ENCODE data around the gene GPC6. TPM values are rescaled to one million over a fixed set of nuclear protein-coding genes. Genes with fewer than 3 reads are reported as not detected.

The GPC6 gene
- polyA plus RNA-seq, 1 of the 3 experiments (the other 2 are of a cell fraction) = 6.7 TPM

DNA sequence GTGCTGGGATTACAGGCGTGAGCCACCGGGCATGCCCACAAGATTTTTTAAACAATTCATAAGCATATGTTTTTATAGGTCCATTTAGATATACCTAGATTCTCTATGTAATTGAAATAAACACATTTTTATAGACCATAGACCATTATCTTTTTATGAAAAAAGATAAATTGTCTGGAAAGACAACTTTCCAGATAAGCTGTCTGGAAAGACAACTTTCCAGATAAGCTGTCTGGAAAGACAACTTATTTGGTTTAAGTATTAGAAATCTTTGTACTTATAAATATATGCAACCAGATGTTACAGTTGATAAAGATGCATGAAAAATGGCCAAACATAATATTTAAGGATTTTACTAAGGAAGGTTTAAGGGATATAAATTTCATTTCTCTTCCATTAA, 538.5 kb downstream of the GPC6 start:
- Histone ChIP-seq H3K4me1 (ENCODE audit: control insufficient read depth in 1 of 2, insufficient read depth in 2 of 2, low read depth in 1 of 2, low read length in 1 of 2) (no peaks in the 10 kb centered on the region), H3K9ac (no peak overlapping the region), H3K27me3 (ENCODE audit: insufficient read depth) (no peaks in the 10 kb centered on the region), H3K4me2 (no peak overlapping the region), H3K36me3 (replicated peaks in 1 of 2; ENCODE audit: control insufficient read depth in 1 of 2, insufficient read depth in 2 of 2, low read length in 1 of 2) (no peaks in the 10 kb centered on the region), H4K20me1 (ENCODE audit: insufficient read depth) (no peaks in the 10 kb centered on the region), H2AFZ (ENCODE audit: low read depth) (no peak overlapping the region), H3K4me3 (ENCODE audit: low read depth in 2 of 2, low read length in 1 of 2) (no peak overlapping the region), H3K9me3 (no peaks in the 10 kb centered on the region), H3K27ac (ENCODE audit: low read depth in 2 of 2, low read length in 1 of 2) (no peak overlapping the region), H3K9me2 (no peaks in the 10 kb centered on the region), H3F3A (replicated peaks; ENCODE audit: insufficient read depth) (no peaks in the 10 kb centered on the region), H3K79me2 (ENCODE audit: insufficient read depth) (no peaks in the 10 kb centered on the region)
- POLR2A ChIA-PET = no interaction called here
- TF ChIP-seq TAF1 (IDR thresholded peaks at IDR 0.05; ENCODE audit: borderline replicate concordance, low read depth, low read length) (no peak), POLR2AphosphoS5 (IDR thresholded peaks at IDR 0.05; ENCODE audit: low read depth, low read length) (no peak), MEF2A (IDR thresholded peaks at IDR 0.05; ENCODE audit: borderline replicate concordance, low read depth) (no peak), REST (IDR thresholded peaks at IDR 0.05; ENCODE audit: low read depth, low read length) (no peak), RCOR1 (IDR thresholded peaks at IDR 0.05; ENCODE audit: low read length) (no peak), CTCF (IDR thresholded peaks at IDR 0.05) (no peak), RFX5 (IDR thresholded peaks at IDR 0.05; ENCODE audit: low read length) (no peak), RAD21 (IDR thresholded peaks at IDR 0.05; ENCODE audit: low read length) (no peak)
- CTCF ChIA-PET = interaction anchor here (1.0 kb wide), 1 partner anchor 97 kb away, joined by 3 read pairs; no protein-coding TSS in a partner anchor
- WGBS (ENCODE audit: low lambda C conversion rate) = 96% methylated on average over 2 of the region's 2 CpGs
- no peak for DNase-seq

GRCh38 chr13:93765811-93766210, 539.2 kb downstream of the GPC6 start:
- Histone ChIP-seq H3K9me2 (no peaks in the 10 kb centered on the region), H4K20me1 (ENCODE audit: insufficient read depth) (no peaks in the 10 kb centered on the region), H3K79me2 (ENCODE audit: insufficient read depth) (no peaks in the 10 kb centered on the region), H3K27me3 (ENCODE audit: insufficient read depth) (no peaks in the 10 kb centered on the region), H3K9me3 (no peaks in the 10 kb centered on the region), H3F3A (replicated peaks; ENCODE audit: insufficient read depth) (no peaks in the 10 kb centered on the region), H3K36me3 (replicated peaks in 1 of 2; ENCODE audit: control insufficient read depth in 1 of 2, insufficient read depth in 2 of 2, low read length in 1 of 2) (no peaks in the 10 kb centered on the region), H3K4me2 (no peak overlapping the region), H2AFZ (ENCODE audit: low read depth) (no peak overlapping the region), H3K9ac (no peak overlapping the region), H3K4me3 (ENCODE audit: low read depth in 2 of 2, low read length in 1 of 2) (no peak overlapping the region), H3K4me1 (ENCODE audit: control insufficient read depth in 1 of 2, insufficient read depth in 2 of 2, low read depth in 1 of 2, low read length in 1 of 2) (no peaks in the 10 kb centered on the region), H3K27ac (ENCODE audit: low read depth in 2 of 2, low read length in 1 of 2) (no peak overlapping the region)
- DNase-seq = no peak
- 100% methylated on average over 1 of the region's 1 CpG for WGBS (ENCODE audit: low lambda C conversion rate)
- ChIA-PET POLR2A (no interaction called here), CTCF (no interaction called here)
- no peak for TF ChIP-seq CHD2 (IDR thresholded peaks at IDR 0.05; ENCODE audit: low read length, partially characterized antibody)
- no peak for TF ChIP-seq YY1 (IDR thresholded peaks at IDR 0.05; ENCODE audit: low read depth)
- TF ChIP-seq, protein P1, sequence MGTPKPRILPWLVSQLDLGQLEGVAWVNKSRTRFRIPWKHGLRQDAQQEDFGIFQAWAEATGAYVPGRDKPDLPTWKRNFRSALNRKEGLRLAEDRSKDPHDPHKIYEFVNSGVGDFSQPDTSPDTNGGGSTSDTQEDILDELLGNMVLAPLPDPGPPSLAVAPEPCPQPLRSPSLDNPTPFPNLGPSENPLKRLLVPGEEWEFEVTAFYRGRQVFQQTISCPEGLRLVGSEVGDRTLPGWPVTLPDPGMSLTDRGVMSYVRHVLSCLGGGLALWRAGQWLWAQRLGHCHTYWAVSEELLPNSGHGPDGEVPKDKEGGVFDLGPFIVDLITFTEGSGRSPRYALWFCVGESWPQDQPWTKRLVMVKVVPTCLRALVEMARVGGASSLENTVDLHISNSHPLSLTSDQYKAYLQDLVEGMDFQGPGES (IDR thresholded peaks at IDR 0.05; ENCODE audit: low read depth, low read length) = no peak
- TF ChIP-seq PBX3 (IDR thresholded peaks at IDR 0.05) = no peak
- no peak for TF ChIP-seq TEAD4 (IDR thresholded peaks at IDR 0.05; ENCODE audit: borderline replicate concordance, insufficient read depth)
- no peak for TF ChIP-seq GATA2 (CRISPR knock-in tag; IDR thresholded peaks at IDR 0.05)
- no peak for TF ChIP-seq GABPA (IDR thresholded peaks at IDR 0.05; ENCODE audit: low read depth)
- TF ChIP-seq TCF12 (IDR thresholded peaks at IDR 0.05) = no peak
- no peak for TF ChIP-seq RAD21 (IDR thresholded peaks at IDR 0.05; ENCODE audit: low read length)
- TF ChIP-seq NFIC (IDR thresholded peaks at IDR 0.05; ENCODE audit: borderline replicate concordance) = no peak
- no peak for TF ChIP-seq FOSL2 (IDR thresholded peaks at IDR 0.05; ENCODE audit: borderline replicate concordance, low read depth)
- TF ChIP-seq MEF2A (IDR thresholded peaks at IDR 0.05; ENCODE audit: borderline replicate concordance, low read depth) = no peak
- TF ChIP-seq, protein P2, sequence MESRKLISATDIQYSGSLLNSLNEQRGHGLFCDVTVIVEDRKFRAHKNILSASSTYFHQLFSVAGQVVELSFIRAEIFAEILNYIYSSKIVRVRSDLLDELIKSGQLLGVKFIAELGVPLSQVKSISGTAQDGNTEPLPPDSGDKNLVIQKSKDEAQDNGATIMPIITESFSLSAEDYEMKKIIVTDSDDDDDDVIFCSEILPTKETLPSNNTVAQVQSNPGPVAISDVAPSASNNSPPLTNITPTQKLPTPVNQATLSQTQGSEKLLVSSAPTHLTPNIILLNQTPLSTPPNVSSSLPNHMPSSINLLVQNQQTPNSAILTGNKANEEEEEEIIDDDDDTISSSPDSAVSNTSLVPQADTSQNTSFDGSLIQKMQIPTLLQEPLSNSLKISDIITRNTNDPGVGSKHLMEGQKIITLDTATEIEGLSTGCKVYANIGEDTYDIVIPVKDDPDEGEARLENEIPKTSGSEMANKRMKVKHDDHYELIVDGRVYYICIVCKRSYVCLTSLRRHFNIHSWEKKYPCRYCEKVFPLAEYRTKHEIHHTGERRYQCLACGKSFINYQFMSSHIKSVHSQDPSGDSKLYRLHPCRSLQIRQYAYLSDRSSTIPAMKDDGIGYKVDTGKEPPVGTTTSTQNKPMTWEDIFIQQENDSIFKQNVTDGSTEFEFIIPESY (IDR thresholded peaks at IDR 0.05; ENCODE audit: borderline replicate concordance, low read depth) = no peak
